ENCODE data around the gene ZNF445. TPM values are rescaled to one million over a fixed set of nuclear protein-coding genes. Genes with fewer than 3 reads are reported as not detected.

ZNF445 gene
- total and polyA plus RNA-seq, 9 of the 15 experiments (the other 6 are each of a cell fraction or from before 2014, with no cell fraction given), result 1.2 to 26.9 (median 10.6) TPM

DNA sequence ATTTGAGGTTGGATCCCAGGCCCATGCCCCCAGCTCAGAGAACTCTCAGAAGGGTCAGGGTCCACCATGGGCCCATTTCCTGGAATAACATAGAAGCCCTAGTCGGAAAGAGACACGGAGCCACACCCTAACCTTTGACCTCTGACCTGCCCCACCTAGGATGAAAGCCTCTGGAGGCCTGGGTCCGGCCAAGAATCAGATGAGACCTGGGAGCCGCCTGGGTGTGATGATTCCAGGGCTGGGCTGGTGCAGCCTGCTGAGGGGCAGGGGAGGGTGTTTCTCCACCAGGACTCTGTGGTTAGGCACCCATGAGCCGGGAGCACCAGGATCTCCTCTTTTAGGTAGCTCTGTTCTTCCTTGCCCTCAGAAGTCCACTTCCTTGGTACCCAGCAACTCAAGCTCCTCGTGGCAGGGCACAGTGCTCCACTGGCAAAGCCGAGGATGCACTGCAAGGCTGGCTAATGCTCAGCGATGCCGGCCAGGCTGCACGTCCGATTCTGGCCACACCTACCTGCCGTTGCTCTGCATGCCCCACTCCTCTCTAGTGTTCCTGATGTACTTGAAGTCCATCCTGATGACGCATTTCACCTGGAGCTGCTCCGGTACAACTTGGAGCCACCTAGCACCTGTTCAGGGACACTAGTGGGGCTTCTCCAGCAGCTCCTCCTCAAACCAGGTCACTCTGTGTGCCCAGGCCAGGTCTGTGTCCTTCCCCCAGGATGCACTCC, 57.4 kb downstream of the ZNF445 start:
- CTCF ChIA-PET (ENCODE audit: low intra/inter-chr PET ratio), result no interaction called here
- Histone ChIP-seq H3K79me2 (ENCODE audit: control insufficient read depth, insufficient read depth, low read length) (no peaks in the 10 kb centered on the region), H3K27me3 (ENCODE audit: control insufficient read depth in 2 of 2, insufficient read depth in 2 of 2, low read length in 2 of 2) (no peaks in the 10 kb centered on the region), H4K20me1 (replicated peaks; ENCODE audit: control insufficient read depth, insufficient read depth, low read length) (no peaks in the 10 kb centered on the region), H2AFZ (ENCODE audit: low read depth, low read length) (no peak overlapping the region), H3K4me2 (ENCODE audit: insufficient read depth, low read length) (no peak overlapping the region), H3K9me3 (replicated peaks; ENCODE audit: control insufficient read depth, insufficient read depth, low read depth, low read length) (no peaks in the 10 kb centered on the region), H3K9me1 (ENCODE audit: control insufficient read depth, insufficient read depth, low read length) (peaks cover 9% of the 10 kb centered on the region), H3K4me1 (replicated peaks in 1 of 2; ENCODE audit: control insufficient read depth in 2 of 2, insufficient read depth in 2 of 2, low read length in 2 of 2) (peaks cover 0 to 29% of the 10 kb centered on the region in 2 experiments; a peak in 3 of 5 replicates), H3K27ac (ENCODE audit: extremely low read depth, low read depth, low read length) (no peak overlapping the region), H3K4me3 (no peak overlapping the region), H3K36me3 (ENCODE audit: control insufficient read depth, insufficient read depth, low read length) (peaks cover 5% of the 10 kb centered on the region; the same call in 1 of the 3 replicates), H3K9ac (ENCODE audit: insufficient read depth in 1 of 2, low read depth in 2 of 2, low read length in 2 of 2) (peak overlapping the region in 1 of 2 experiments; percentile 63; a peak in 2 of 4 replicates)
- FAIRE-seq (no peak), ATAC-seq (no peak), DNase-seq (ENCODE audit: extremely low read depth in 1 of 4, low spot score in 3 of 4) (peak in 1 of 4 experiments; percentile 31)
- POLR2A ChIA-PET, result interaction anchor here (0.6 to 1.6 kb wide), 4 partner anchors 9 to 312 kb away, joined by 3 to 9 read pairs (median 4); no protein-coding TSS in a partner anchor
- intact Hi-C loops (cut with micrococcal nuclease), result no loop called here
- BruUV-seq (replicated peaks), result no TSS peak
- WGBS (ENCODE audit: insufficient coverage, low coverage, missing lambda C conversion rate), result 67% methylated on average over 14 of the region's 14 CpGs
- in situ Hi-C loops (cut with MboI), result no loop called here
- TF ChIP-seq TAF7 (tag; IDR thresholded peaks at IDR 0.05) (no peak), NR2C2 (CRISPR knock-in tag; IDR thresholded peaks at IDR 0.05) (peak; percentile 74; the same call in 1 of the 2 replicates), NR2C2 (tag; IDR thresholded peaks at IDR 0.05) (peak; percentile 63; the same call in 1 of the 2 replicates), KLF10 (CRISPR knock-in tag; IDR thresholded peaks at IDR 0.05) (no peak), MAFK (IDR thresholded peaks at IDR 0.05; ENCODE audit: low read length) (no peak), FOXK2 (conservative IDR thresholded peaks at IDR 0.05 in 1 of 2, IDR thresholded peaks at IDR 0.05 in 1 of 2; ENCODE audit: low read depth in 2 of 2) (no peak), SOX6 (IDR thresholded peaks at IDR 0.05) (no peak), ZKSCAN3 (CRISPR knock-in tag; IDR thresholded peaks at IDR 0.05) (no peak), XRCC5 (IDR thresholded peaks at IDR 0.05; ENCODE audit: low read depth, low read length) (no peak), EP400 (IDR thresholded peaks at IDR 0.05) (no peak)
- TF ChIP-seq, protein P1, sequence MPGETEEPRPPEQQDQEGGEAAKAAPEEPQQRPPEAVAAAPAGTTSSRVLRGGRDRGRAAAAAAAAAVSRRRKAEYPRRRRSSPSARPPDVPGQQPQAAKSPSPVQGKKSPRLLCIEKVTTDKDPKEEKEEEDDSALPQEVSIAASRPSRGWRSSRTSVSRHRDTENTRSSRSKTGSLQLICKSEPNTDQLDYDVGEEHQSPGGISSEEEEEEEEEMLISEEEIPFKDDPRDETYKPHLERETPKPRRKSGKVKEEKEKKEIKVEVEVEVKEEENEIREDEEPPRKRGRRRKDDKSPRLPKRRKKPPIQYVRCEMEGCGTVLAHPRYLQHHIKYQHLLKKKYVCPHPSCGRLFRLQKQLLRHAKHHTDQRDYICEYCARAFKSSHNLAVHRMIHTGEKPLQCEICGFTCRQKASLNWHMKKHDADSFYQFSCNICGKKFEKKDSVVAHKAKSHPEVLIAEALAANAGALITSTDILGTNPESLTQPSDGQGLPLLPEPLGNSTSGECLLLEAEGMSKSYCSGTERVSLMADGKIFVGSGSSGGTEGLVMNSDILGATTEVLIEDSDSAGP (CRISPR knock-in tag; IDR thresholded peaks at IDR 0.05), result no peak
- TF ChIP-seq, protein P2, sequence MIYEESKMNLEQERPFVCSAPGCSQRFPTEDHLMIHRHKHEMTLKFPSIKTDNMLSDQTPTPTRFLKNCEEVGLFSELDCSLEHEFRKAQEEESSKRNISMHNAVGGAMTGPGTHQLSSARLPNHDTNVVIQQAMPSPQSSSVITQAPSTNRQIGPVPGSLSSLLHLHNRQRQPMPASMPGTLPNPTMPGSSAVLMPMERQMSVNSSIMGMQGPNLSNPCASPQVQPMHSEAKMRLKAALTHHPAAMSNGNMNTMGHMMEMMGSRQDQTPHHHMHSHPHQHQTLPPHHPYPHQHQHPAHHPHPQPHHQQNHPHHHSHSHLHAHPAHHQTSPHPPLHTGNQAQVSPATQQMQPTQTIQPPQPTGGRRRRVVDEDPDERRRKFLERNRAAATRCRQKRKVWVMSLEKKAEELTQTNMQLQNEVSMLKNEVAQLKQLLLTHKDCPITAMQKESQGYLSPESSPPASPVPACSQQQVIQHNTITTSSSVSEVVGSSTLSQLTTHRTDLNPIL (CRISPR knock-in tag; IDR thresholded peaks at IDR 0.05), result no peak

All from K562 (cell line).